Measurements from ENCODE around the gene NUDT22.

DNA sequence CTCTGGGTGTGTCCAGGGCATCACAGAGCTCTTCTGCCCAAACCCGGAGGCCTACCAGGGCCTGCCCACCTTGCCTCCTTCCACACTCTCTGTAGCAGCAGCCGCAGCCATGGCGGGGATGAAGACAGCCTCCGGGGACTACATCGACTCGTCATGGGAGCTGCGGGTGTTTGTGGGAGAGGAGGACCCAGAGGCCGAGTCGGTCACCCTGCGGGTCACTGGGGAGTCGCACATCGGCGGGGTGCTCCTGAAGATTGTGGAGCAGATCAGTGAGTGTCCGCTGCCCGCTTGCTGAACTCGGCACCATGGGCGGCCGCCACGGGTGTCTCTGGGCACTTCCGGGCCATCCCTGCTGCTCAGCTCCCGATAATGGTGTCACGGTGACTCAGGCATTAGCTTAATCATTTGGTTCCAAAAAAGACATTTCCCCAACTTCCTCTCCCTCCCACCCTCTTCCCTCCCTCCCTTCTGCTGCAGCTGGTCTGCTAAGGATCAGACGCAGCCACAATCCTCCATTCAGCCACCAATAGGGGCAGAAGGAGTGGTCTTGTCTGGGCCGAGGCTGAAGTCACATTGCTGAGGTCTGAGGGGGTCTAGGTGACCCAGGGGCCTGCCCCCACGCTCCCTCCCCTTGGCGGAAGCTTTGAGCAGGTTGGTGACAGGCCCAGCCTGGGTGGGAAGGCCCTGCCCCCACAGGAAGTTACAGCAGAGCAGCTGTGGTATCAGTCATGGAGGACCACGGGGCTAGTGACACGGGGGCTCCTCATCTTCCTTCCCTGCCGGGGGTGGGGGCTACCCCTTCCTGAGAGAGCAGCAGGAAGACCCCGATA lies 18.6 kb upstream of the NUDT22 start:
- TF ChIP-seq POLR2AphosphoS5 (IDR thresholded peaks at IDR 0.05; ENCODE audit: low read depth, low read length) (peak; percentile 85), TAF1 (IDR thresholded peaks at IDR 0.05; ENCODE audit: low read depth, low read length) (peak; percentile 87; the same call in 1 of the 2 replicates)
